ENCODE measurements around the gene IGSF21.

IGSF21 gene

DNA sequence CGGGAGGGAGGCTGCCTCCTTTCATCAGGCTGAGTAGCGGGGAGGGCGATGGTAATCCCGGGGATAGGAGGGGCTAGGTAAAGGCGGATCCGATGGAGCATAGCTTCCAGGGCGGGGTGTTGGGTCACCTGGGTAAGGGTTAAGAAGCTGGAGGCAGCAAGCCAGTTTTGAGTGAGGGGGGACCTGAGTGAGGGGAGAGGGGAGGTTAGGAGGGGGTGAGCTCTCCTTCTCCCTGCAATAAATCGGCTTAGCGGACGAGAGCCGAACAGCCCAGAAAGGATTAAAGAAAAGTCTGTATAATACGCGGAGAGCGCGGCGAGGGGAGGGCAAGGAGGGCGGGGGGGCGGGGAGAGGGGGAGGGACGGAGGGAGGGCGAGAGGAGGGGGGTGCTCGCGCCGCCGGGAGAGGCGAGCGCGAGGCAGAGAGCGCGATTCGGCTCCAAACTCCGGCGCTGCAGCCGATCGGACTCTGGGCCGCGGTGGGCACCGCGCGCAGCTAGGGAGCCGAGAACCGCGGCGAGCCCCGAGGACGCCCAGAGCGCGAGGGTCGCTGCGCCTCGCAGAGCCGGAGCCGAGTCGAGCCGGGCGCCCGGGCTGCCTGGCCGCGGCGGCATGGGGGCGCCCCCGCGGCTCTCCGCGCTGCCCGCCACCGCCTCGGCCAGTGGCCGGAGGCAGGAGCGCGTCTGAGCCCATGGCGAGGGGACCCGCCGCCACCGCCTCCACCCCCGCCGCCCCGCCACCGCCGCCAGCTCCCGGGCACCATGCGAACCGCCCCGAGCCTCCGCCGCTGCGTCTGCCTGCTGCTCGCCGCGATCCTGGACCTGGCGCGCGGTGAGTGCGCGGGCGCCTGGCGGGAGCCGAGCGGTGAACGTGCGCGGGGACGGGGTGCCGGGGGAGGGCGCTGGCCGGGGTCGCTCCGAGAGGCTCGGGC, at the start of gene IGSF21:
TSS of gene IGSF21 (plus strand) at position 430 of the 930 bp plus-strand sequence. CDS start at position 761, 331 bp downstream.
- TF ChIP-seq, protein P1, sequence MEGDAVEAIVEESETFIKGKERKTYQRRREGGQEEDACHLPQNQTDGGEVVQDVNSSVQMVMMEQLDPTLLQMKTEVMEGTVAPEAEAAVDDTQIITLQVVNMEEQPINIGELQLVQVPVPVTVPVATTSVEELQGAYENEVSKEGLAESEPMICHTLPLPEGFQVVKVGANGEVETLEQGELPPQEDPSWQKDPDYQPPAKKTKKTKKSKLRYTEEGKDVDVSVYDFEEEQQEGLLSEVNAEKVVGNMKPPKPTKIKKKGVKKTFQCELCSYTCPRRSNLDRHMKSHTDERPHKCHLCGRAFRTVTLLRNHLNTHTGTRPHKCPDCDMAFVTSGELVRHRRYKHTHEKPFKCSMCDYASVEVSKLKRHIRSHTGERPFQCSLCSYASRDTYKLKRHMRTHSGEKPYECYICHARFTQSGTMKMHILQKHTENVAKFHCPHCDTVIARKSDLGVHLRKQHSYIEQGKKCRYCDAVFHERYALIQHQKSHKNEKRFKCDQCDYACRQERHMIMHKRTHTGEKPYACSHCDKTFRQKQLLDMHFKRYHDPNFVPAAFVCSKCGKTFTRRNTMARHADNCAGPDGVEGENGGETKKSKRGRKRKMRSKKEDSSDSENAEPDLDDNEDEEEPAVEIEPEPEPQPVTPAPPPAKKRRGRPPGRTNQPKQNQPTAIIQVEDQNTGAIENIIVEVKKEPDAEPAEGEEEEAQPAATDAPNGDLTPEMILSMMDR (IDR thresholded peaks at IDR 0.05; ENCODE audit: insufficient read depth, low read depth, low read length, missing control alignments) = no peak

GRCh38 chr1:18058206-18058921, 49.2 kb upstream of the IGSF21 start:
- H3K4me3 ChIP-seq (ENCODE audit: low read depth, low read length) = no peak overlapping the region
- no peak for DNase-seq (ENCODE audit: low read depth)
- TF ChIP-seq, protein P1 (IDR thresholded peaks at IDR 0.05; ENCODE audit: insufficient read depth, low read depth, low read length, missing control alignments) = no peak

More for the DNA sequence above, at the start of gene IGSF21:
- no peak for DNase-seq (ENCODE audit: low read depth)
- no peak within 1 kb of the TSS for H3K4me3 ChIP-seq (ENCODE audit: low read depth, low read length)

- no peak overlapping the region for H3K4me3 ChIP-seq (ENCODE audit: low read depth, low read length)
- DNase-seq (ENCODE audit: low read depth) = no peak
- TF ChIP-seq, protein P1 (IDR thresholded peaks at IDR 0.05; ENCODE audit: insufficient read depth, low read depth, low read length, missing control alignments) = no peak
These were observed 48.5 kb upstream of the IGSF21 start for GRCh38 chr1:18058981-18059605.

GRCh38 chr1:18060366-18060765, 47.2 kb upstream of the IGSF21 start:
- DNase-seq (ENCODE audit: low read depth) = no peak
- TF ChIP-seq, protein P1 (IDR thresholded peaks at IDR 0.05; ENCODE audit: insufficient read depth, low read depth, low read length, missing control alignments) = no peak
- no peak overlapping the region for H3K4me3 ChIP-seq (ENCODE audit: low read depth, low read length)

DNA sequence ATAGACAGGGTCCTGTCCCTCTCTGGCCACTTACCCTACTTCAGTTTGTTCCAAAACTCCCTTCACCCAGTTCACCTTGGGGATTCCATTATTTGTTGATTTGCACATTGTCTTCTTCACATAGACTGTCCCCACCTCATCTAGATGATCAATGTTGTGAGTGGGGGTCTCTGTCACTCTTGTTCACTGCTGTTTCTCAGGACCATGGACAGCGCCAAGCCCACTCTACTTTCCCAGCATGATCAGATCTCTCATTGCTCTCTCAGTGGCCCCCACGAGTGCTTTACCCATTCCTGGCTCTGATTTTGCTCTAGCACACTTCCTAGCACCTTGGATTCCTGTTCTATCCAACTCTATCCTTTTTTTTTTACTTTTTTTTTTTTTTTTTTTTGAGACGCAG, 45.4 kb upstream of the IGSF21 start:
- TF ChIP-seq, protein P1 (IDR thresholded peaks at IDR 0.05; ENCODE audit: insufficient read depth, low read depth, low read length, missing control alignments) = no peak
- H3K4me3 ChIP-seq (ENCODE audit: low read depth, low read length) = no peak overlapping the region
- DNase-seq (ENCODE audit: low read depth) = no peak

GRCh38 chr1:18064534-18064933, 43.1 kb upstream of the IGSF21 start:
- no peak for DNase-seq (ENCODE audit: low read depth)
- H3K4me3 ChIP-seq (ENCODE audit: low read depth, low read length) = no peak overlapping the region
- TF ChIP-seq, protein P1 (IDR thresholded peaks at IDR 0.05; ENCODE audit: insufficient read depth, low read depth, low read length, missing control alignments) = no peak

Data from GM12865 (cell line).